B cell (primary cell): ENCODE measurements around the gene ZFAND6.

Experiments
- CTCF ChIP-seq: fragments of 200-600 bp; IDR thresholded peaks from one replicate; pipeline ENCODE4 v1.8.0; 2022; ENCODE audit warnings: antibody characterized with exemption, mild to moderate bottlenecking
- EZH2 ChIP-seq: IDR thresholded peaks from 2 replicates; pipeline ENCODE4 v1.6.1; 2012; ENCODE audit warnings: borderline replicate concordance, low read depth, mild to moderate bottlenecking, moderate library complexity, low read length; ENCODE audit not compliant: insufficient read depth, poor library complexity, severe bottlenecking

GRCh38 chr15:80185152-80185551 is 125.7 kb downstream of the ZFAND6 start:
- TF ChIP-seq CTCF (no peak), EZH2 (no peak)
